Lower lobe of right lung (tissue), 2 donors: Measurements from ENCODE around the gene CELSR3. TPM values are rescaled to one million over a fixed set of nuclear protein-coding genes. Genes with fewer than 3 reads are reported as not detected.

Experiments
- ATAC-seq, 2 donors: fragments of 200-7000 bp; cut with Tn5 transposase; one replicate each; pipeline ENCODE4 v1.9.1; 2020 to 2022; ENCODE audit warnings: mild to moderate bottlenecking in 2 of 2, moderate library complexity in 2 of 2
- DNase-seq: peaks from one replicate; pipeline ENCODE4 v3.0.0-alpha.2; 2020
- H3K27ac ChIP-seq: fragments of 200-600 bp; one replicate; pipeline ENCODE4 v1.8.0; 2022
- H3K27me3 ChIP-seq: fragments of 200-600 bp; one replicate; pipeline ENCODE4 v1.8.0; 2022; ENCODE audit warnings: low read depth
- H3K36me3 ChIP-seq: fragments of 200-600 bp; one replicate; pipeline ENCODE4 v1.8.0; 2022; ENCODE audit warnings: mild to moderate bottlenecking
- H3K4me1 ChIP-seq: fragments of 200-600 bp; one replicate; pipeline ENCODE4 v1.8.0; 2022
- H3K4me3 ChIP-seq: fragments of 200-600 bp; one replicate; pipeline ENCODE4 v1.8.0; 2022; ENCODE audit warnings: mild to moderate bottlenecking
- H3K9me3 ChIP-seq: fragments of 200-600 bp; one replicate; pipeline ENCODE4 v1.8.0; 2022
- CTCF ChIP-seq: fragments of 200-600 bp; IDR thresholded peaks from one replicate; pipeline ENCODE4 v1.8.0; 2022; ENCODE audit warnings: antibody characterized with exemption, mild to moderate bottlenecking
- intact Hi-C: fragments of 100-400 bp; cut with DNase I; formaldehyde crosslinking; loops from one replicate; pipeline ENCODE4 v1.11.0; 2022
- total RNA-seq: library from RNA; stranded (reverse); fragmentation: NEBNext Ultra II Directional; extraction: Animal tissue kit (Norgen Biotek cat#: 25700); gene quantifications from one replicate; pipeline ENCODE4 v1.2.1, GENCODE V29; 2021
- donor health status: DM: no; HTN: yes; CAD: no; lungs with severe emphysema.

Gene CELSR3
- total RNA-seq, 1 donor from 2014 or later = 1.0 TPM

GRCh38 chr3:48656841-48657281 lies 5.8 kb downstream of the CELSR3 start:
- H3K4me1 ChIP-seq = peaks cover 17% of the 10 kb centered on the region
- H3K36me3 ChIP-seq = no peaks in the 10 kb centered on the region
- intact Hi-C loops = no loop called here
- DNase-seq (no peak), ATAC-seq (no peak)
- H3K27me3 ChIP-seq = peaks cover 19% of the 10 kb centered on the region
- H3K27ac ChIP-seq = peak overlapping the region; percentile 78
- H3K4me3 ChIP-seq = peak overlapping the region; percentile 74
- TF ChIP-seq CTCF = no peak
- H3K9me3 ChIP-seq = no peaks in the 10 kb centered on the region

- TF ChIP-seq CTCF = peak; percentile 77
Measured at GRCh38 chr3:48656061-48656840, 6.4 kb downstream of the CELSR3 start.

DNA sequence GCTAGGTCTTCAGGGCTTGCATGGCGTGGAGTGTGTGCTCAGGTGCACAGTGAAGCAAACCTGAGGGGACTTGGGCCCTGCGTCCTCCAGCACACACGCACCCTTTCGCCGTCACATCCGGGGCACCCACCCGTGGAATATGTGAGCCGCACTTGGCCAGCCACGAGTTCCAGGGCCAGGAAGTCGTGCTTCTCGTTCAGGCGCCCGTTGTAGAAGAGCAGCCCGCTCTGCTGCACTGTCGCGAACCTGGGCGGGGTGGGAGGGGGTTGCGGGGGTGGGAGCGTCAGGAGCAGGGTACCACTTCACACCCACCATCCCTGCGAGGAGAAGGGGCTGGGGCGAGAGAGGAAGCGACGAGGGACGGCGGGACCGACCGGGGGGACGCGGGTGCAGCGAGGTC lies 7.1 kb downstream of the CELSR3 start:
- Histone ChIP-seq H3K27ac (peak overlapping the region; percentile 78), H3K4me1 (peaks cover 10% of the 10 kb centered on the region), H3K4me3 (peak overlapping the region; percentile 74), H3K27me3 (peaks cover 6% of the 10 kb centered on the region), H3K36me3 (no peaks in the 10 kb centered on the region), H3K9me3 (no peaks in the 10 kb centered on the region)
- no peak for TF ChIP-seq CTCF
- ATAC-seq = peak; percentile 14 to 19
- intact Hi-C loops = no loop called here
- DNase-seq = peak; percentile 67

More at GRCh38 chr3:48656061-48656840, 6.4 kb downstream of the CELSR3 start:
- Histone ChIP-seq H3K4me3 (peak overlapping the region; percentile 74), H3K9me3 (no peaks in the 10 kb centered on the region), H3K36me3 (no peaks in the 10 kb centered on the region), H3K27ac (peak overlapping the region; percentile 78), H3K27me3 (peaks cover 13% of the 10 kb centered on the region), H3K4me1 (peaks cover 12% of the 10 kb centered on the region)
- intact Hi-C loops = no loop called here
- ATAC-seq (peak; percentile 95 to 96), DNase-seq (peak; percentile 93)

DNA sequence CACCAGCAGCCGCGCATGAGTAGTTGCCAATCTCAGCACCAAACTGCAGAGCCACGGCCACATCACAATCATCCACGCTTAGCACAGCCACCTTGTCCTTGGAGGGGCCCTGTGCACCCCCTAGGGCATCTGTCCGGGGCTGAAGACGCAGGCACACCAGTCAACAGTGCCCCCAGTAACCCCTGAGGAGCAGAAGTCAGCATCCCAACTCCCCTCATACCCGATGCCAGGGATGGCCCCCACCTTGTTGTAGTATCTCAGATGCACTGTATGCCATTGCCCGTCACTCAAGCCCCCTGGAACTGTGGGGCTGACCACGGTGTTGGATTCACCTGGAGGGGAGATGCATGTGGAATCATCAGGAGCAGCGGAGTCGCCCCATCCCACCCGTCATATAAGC lies 7.6 kb downstream of the CELSR3 start:
- intact Hi-C loops = no loop called here
- Histone ChIP-seq H3K4me1 (peaks cover 10% of the 10 kb centered on the region), H3K27ac (no peak overlapping the region), H3K27me3 (peaks cover under 1% of the 10 kb centered on the region), H3K4me3 (no peak overlapping the region), H3K9me3 (no peaks in the 10 kb centered on the region), H3K36me3 (no peaks in the 10 kb centered on the region)
- no peak for TF ChIP-seq CTCF
- ATAC-seq (no peak), DNase-seq (no peak)

GRCh38 chr3:48652923-48653715 lies 9.6 kb downstream of the CELSR3 start:
- H3K27ac ChIP-seq = no peak overlapping the region
- no peaks in the 10 kb centered on the region for H3K9me3 ChIP-seq
- intact Hi-C loops = no loop called here
- H3K4me1 ChIP-seq = peaks cover 10% of the 10 kb centered on the region
- no peak for ATAC-seq
- H3K4me3 ChIP-seq = no peak overlapping the region
- no peak for TF ChIP-seq CTCF
- no peak for DNase-seq
- H3K36me3 ChIP-seq = no peaks in the 10 kb centered on the region
- no peaks in the 10 kb centered on the region for H3K27me3 ChIP-seq
